Measurements from ENCODE around the gene LRRC4C. TPM values are rescaled to one million over a fixed set of nuclear protein-coding genes. Genes with fewer than 3 reads are reported as not detected.

The LRRC4C gene
- total and polyA plus RNA-seq, 12 donors, result 0.15 to 0.93 (median 0.40) TPM

DNA sequence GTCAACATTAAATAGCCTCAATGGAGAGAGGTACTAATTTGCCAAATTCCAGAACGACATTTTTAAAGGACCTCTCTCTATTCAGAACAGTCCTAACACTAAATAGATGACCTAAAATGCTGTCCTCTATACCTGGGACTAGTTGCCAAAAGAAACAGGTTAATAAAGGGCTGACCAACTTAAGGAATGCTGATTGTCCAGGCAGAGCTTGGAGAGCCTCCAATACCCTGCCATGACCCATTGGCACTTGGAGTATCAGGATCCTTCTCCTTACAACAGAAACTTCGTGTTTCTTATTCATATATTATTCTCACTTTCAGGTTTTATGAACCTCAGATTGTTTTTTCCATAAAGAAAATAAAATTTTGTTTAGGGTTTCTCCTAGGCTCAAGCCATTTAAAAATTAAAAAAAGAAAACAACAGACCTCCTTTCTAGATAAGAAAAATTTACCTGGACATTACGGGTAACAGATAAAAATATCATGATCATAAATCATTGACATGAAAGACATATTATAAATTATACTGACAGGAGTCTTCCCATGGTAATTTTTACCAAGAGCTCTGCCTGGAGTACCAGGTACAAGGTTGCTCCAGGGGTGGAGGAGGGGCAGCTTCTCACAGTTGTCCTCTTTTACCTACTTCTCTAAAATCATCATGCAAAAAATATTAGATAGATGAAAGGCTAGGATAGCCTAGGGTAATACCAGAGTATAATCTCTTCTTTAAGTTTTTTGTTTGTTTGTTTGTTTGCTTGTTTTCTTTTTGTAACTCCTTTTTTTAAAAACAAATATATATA, 2.0 kb downstream of the LRRC4C start:
- no peaks in the 10 kb centered on the region for H3K4me1 ChIP-seq
- no peak overlapping the region for H3K4me3 ChIP-seq
- peaks cover 0 to 51% (median 25%) of the 10 kb centered on the region in 7 donors for H3K27me3 ChIP-seq
- no peak for ATAC-seq
- no peak overlapping the region for H3K27ac ChIP-seq
- no peaks in the 10 kb centered on the region for H3K36me3 ChIP-seq
- intact Hi-C loops (cut with DNase I), result loop anchor here in 1 of 10 donors (5.0 kb wide), 1 partner anchor 1065 kb away; no protein-coding TSS in a partner anchor
- TF ChIP-seq, protein P1, sequence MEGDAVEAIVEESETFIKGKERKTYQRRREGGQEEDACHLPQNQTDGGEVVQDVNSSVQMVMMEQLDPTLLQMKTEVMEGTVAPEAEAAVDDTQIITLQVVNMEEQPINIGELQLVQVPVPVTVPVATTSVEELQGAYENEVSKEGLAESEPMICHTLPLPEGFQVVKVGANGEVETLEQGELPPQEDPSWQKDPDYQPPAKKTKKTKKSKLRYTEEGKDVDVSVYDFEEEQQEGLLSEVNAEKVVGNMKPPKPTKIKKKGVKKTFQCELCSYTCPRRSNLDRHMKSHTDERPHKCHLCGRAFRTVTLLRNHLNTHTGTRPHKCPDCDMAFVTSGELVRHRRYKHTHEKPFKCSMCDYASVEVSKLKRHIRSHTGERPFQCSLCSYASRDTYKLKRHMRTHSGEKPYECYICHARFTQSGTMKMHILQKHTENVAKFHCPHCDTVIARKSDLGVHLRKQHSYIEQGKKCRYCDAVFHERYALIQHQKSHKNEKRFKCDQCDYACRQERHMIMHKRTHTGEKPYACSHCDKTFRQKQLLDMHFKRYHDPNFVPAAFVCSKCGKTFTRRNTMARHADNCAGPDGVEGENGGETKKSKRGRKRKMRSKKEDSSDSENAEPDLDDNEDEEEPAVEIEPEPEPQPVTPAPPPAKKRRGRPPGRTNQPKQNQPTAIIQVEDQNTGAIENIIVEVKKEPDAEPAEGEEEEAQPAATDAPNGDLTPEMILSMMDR (IDR thresholded peaks at IDR 0.05), result no peak
- 50 to 54% methylated on average over 3 of the region's 3 CpGs for WGBS, 2 donors
- no peaks in the 10 kb centered on the region for H3K9me3 ChIP-seq
- DNase-seq, result no peak

DNA sequence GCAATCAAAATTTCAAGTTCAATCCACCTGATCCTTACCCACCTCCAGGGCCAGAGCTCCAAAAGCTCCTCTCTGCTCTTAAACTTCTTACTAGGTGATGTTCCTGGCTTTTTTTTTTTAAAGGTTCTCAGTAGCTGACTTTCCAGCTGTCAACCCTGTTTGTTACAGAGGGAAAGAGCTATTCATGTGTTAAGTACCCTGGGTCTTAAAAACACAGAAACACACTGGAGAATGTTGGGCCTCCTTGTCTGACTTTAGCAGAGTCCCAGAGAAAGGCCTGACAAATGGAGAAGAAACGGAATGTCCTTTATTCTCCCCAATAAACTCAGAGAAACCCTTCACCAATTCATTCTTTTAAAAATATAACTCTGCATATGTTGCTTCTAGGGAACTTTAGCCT, 3.2 kb downstream of the LRRC4C start:
- H3K4me3 ChIP-seq, result no peak overlapping the region

DNA sequence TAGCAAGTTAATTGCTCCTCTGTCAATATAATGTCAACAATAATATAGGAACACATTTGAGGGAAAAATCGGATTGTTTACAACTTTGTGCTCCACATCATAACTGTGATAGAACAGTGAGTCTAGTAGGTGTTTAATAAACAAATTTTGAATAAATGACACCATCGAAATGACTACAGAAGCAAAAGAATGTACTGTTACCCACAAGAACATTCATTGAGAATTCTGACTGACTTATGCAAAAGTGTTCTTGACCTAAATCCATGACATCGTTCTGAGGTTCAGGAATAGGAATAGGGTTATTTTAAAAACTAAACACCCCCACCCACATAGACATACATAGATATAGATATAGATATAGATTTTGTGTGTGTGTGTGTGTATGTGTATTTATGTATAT, 8.4 kb downstream of the LRRC4C start:
- H3K4me3 ChIP-seq, result no peak overlapping the region
- H3K27me3 ChIP-seq, result peaks cover 0 to 3% (median 0%) of the 10 kb centered on the region in 7 donors
- TF ChIP-seq, protein P1 (IDR thresholded peaks at IDR 0.05), result no peak
- H3K4me1 ChIP-seq, result no peaks in the 10 kb centered on the region
- DNase-seq, result no peak
- no peaks in the 10 kb centered on the region for H3K36me3 ChIP-seq
- intact Hi-C loops (cut with DNase I), result no loop called here
- no peak for ATAC-seq
- no peak overlapping the region for H3K27ac ChIP-seq
- WGBS, 2 donors, result 70 to 72% methylated on average over 3 of the region's 3 CpGs
- H3K9me3 ChIP-seq, result no peaks in the 10 kb centered on the region

More for the DNA sequence above, 3.2 kb downstream of the LRRC4C start:
- Histone ChIP-seq H3K4me1 (no peaks in the 10 kb centered on the region), H3K9me3 (no peaks in the 10 kb centered on the region), H3K36me3 (no peaks in the 10 kb centered on the region), H3K27ac (no peak overlapping the region), H3K27me3 (peaks cover 0 to 50% (median 25%) of the 10 kb centered on the region in 7 donors)
- no peak for ATAC-seq
- no peak for DNase-seq
- TF ChIP-seq, protein P1 (IDR thresholded peaks at IDR 0.05), result no peak
- WGBS, 2 donors, result 21 to 36% methylated on average over 1 of the region's 1 CpG
- intact Hi-C loops (cut with DNase I), result loop anchor here in 1 of 10 donors (5.0 kb wide), 1 partner anchor 1066 kb away; no protein-coding TSS in a partner anchor

DNA sequence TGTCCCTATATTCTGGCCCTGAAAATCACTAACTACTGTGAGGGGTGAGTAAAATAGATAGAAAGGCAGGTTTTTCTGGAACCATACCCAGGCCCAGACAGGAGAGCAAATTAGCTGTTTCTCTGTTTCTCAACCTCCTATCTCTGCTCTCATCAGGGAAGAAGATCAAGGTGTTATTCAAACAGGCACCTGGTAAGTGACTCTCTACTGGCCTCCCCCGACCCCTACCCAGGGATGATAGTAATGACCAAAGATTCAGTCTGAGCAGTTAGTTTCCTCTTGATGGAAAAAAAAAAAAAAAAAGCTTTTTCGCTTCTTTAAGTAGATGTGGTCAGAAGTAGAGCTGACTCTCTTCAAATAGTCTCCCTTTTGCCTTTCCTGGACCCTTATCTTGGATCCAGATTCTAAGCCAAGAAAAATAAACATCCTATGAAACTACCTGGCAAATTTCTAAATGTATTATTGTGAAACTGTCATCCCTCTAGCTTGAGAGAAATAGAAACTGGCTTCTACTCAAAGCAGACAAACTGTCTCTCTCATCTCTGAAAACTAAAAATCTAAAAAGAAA, 9.9 kb downstream of the LRRC4C start:
- no peak for ATAC-seq
- TF ChIP-seq, protein P1 (IDR thresholded peaks at IDR 0.05), result no peak
- WGBS, 2 donors, result 49 to 54% methylated on average over 2 of the region's 2 CpGs
- intact Hi-C loops (cut with DNase I), result no loop called here
- Histone ChIP-seq H3K4me3 (no peak overlapping the region), H3K27ac (no peak overlapping the region), H3K4me1 (no peaks in the 10 kb centered on the region), H3K27me3 (peaks cover 0 to 3% (median 0%) of the 10 kb centered on the region in 7 donors), H3K9me3 (no peaks in the 10 kb centered on the region), H3K36me3 (no peaks in the 10 kb centered on the region)
- DNase-seq, result no peak
